ENCODE measurements around the gene SLC44A1.

- TF ChIP-seq, protein P1, sequence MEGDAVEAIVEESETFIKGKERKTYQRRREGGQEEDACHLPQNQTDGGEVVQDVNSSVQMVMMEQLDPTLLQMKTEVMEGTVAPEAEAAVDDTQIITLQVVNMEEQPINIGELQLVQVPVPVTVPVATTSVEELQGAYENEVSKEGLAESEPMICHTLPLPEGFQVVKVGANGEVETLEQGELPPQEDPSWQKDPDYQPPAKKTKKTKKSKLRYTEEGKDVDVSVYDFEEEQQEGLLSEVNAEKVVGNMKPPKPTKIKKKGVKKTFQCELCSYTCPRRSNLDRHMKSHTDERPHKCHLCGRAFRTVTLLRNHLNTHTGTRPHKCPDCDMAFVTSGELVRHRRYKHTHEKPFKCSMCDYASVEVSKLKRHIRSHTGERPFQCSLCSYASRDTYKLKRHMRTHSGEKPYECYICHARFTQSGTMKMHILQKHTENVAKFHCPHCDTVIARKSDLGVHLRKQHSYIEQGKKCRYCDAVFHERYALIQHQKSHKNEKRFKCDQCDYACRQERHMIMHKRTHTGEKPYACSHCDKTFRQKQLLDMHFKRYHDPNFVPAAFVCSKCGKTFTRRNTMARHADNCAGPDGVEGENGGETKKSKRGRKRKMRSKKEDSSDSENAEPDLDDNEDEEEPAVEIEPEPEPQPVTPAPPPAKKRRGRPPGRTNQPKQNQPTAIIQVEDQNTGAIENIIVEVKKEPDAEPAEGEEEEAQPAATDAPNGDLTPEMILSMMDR (IDR thresholded peaks at IDR 0.05; ENCODE audit: low read depth, low read length) = no peak
- TF ChIP-seq POLR2A (IDR thresholded peaks at IDR 0.05; ENCODE audit: extremely low read depth, insufficient read length) (no peak), MYC (IDR thresholded peaks at IDR 0.05; ENCODE audit: low read depth, low read length) (no peak)
These were observed 222.5 kb downstream of the SLC44A1 start for GRCh38 chr9:105466898-105467455.

All from NB4 (cell line).